Mammary epithelial cell (primary cell): ENCODE data around the gene IL10.

Experiments
- CTCF ChIP-seq, 2 donors: IDR thresholded peaks in 1 of 2; conservative IDR thresholded peaks in 1 of 2; 2 replicates each; pipeline ENCODE4 v1.5.1; 2011 to 2012; ENCODE audit warnings: inconsistent platforms in 2 of 2, low read length in 2 of 2, mild to moderate bottlenecking in 2 of 2, control low read depth in 1 of 2, low read depth in 1 of 2; ENCODE audit not compliant: insufficient read depth in 1 of 2; ENCODE audit errors: extremely low read depth in 1 of 2
- EZH2 ChIP-seq: IDR thresholded peaks from 2 replicates; pipeline ENCODE4 v1.6.1; 2012; ENCODE audit warnings: low read length, inconsistent platforms, borderline replicate concordance

GRCh38 chr1:206793620-206794019 is 21.3 kb upstream of the IL10 start:
- TF ChIP-seq CTCF (conservative IDR thresholded peaks at IDR 0.05 in 1 of 2, IDR thresholded peaks at IDR 0.05 in 1 of 2; ENCODE audit: extremely low read depth in 1 of 2, insufficient read depth in 1 of 2, low read depth in 1 of 2, low read length in 2 of 2) = no peak
- no peak for TF ChIP-seq EZH2
